SW480 (cell line): Measurements from ENCODE around the gene STEAP1.

Experiments
- DNase-seq: peaks from one replicate; pipeline ENCODE4 v3.0.0-alpha.2; 2016; ENCODE audit warnings: low spot score

The STEAP1 gene

GRCh38 chr7:90211391-90212148 lies 57.3 kb downstream of the STEAP1 start, which contains the start of gene STEAP2:
Gene STEAP2, plus strand, starts transcription at chr7:90211740. Its CDS starts 13,343 bp downstream, at chr7:90225083.
- peak; percentile 99 for DNase-seq

- peak; percentile 55 for DNase-seq
These were observed 57.9 kb downstream of the STEAP1 start for GRCh38 chr7:90212149-90212495.

- no peak for DNase-seq
These were observed 59.3 kb downstream of the STEAP1 start for GRCh38 chr7:90213521-90213920.
